Measurements from ENCODE around the gene PLAAT3.
"Not testable (repeated sequence)": the region's sequence is repeated elsewhere in the genome, so short reads cannot be mapped to it uniquely, and the experiment has no call there.

The PLAAT3 gene

GRCh38 chr11:63609536-63609935 is 4.7 kb downstream of the PLAAT3 start:
- no peak for DNase-seq (ENCODE audit: low read depth in 2 of 2)

DNA sequence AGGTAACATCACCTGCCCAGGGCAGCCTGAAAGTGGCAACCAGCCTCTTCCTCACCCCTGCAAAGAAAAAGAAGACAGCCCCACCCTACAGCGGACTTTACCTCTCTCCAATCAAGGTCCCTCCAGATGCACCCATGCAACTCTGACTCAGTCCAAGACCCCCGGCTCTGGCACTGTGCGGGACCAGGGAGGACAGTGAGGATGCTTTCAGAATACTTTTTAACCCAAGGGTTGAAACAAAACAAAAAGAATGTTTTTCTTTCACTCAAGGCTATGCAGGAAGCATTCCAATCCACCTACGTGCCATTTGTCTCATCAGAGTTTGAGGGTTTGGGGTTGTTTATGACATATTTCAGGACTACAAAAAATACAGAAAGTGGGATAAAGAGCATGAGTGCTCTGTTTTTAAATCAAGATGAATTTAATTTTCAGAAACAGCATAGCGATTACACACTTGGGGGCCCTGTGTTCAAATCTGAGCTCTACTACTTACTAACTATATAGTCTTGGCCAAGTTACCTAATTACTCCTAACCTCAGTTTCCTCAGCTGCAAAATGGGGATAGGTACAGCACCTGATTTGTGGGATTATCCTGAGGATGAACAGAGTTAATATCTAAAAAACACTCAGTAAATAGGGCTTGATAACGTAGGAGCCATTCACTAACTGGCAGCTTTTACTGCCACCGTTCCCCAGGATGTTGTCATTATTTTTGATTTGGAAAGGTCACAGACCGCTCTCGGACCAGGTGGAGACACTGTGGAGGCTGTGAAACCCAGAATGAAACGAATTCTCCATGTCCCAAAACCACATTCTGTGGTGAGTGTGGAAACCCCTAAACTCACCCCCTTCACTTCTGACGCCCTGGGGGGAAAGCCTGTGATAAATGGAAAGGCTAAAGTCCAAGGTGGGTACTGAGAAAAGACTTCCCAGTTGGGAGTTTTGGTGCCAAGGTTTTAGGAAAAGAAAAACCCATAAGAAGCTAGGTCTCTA is 5.6 kb downstream of the PLAAT3 start:
- no peak for DNase-seq (ENCODE audit: low read depth in 2 of 2)

DNA sequence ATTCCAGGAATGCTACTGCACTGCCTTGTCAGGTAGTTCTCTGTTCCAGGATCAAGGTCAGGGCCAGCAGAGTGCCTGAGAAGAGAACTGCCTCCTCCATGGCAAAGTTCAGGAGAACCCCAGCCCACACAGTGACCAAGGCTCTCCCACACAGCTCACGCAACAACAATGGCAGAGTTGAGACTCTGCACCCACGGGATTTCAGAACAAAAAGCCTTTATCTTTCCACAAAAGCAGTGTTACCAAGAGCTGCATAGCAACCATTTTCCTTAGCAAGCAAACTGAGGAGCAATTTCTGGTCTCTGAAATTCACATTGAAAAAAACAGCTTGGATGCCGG is 11.1 kb downstream of the PLAAT3 start:
- no peak for DNase-seq (ENCODE audit: low read depth in 2 of 2)

- not testable (repeated sequence) for DNase-seq (ENCODE audit: low read depth in 2 of 2)
These were observed 11.7 kb downstream of the PLAAT3 start for GRCh38 chr11:63602290-63603179.

- no peak for DNase-seq (ENCODE audit: low read depth in 2 of 2)
These were observed 14.8 kb downstream of the PLAAT3 start for GRCh38 chr11:63599211-63600122.

- no peak for DNase-seq (ENCODE audit: low read depth in 2 of 2)
These were observed 15.7 kb downstream of the PLAAT3 start for GRCh38 chr11:63598556-63598955.

- DNase-seq (ENCODE audit: low read depth in 2 of 2): no peak
These were observed 18.9 kb downstream of the PLAAT3 start for GRCh38 chr11:63595296-63595695.

- no peak for DNase-seq (ENCODE audit: low read depth in 2 of 2)
These were observed 21.2 kb downstream of the PLAAT3 start for GRCh38 chr11:63592975-63593395.

GRCh38 chr11:63590024-63590788 is 24.0 kb downstream of the PLAAT3 start:
- DNase-seq (ENCODE audit: low read depth in 2 of 2): no peak

DNA sequence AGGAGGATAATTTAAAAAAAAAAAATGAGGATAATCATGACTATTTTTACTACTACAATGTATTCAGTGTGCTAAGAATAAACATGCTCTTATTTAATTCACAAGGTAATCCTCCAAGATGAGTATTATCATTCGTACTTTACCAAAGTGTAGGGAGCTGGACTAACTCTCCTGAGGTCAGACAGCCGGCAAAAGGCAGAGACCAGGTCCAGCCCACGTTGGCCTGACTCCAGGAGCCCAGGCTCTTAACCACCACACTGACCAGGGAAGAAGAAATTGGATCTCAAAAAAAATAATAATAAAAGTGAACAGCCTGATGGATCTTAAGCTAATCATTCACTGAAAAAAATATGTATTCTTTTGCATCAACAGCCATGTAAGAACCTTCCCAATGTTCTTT is 25.2 kb downstream of the PLAAT3 start:
- DNase-seq (ENCODE audit: low read depth in 2 of 2): no peak

DNA sequence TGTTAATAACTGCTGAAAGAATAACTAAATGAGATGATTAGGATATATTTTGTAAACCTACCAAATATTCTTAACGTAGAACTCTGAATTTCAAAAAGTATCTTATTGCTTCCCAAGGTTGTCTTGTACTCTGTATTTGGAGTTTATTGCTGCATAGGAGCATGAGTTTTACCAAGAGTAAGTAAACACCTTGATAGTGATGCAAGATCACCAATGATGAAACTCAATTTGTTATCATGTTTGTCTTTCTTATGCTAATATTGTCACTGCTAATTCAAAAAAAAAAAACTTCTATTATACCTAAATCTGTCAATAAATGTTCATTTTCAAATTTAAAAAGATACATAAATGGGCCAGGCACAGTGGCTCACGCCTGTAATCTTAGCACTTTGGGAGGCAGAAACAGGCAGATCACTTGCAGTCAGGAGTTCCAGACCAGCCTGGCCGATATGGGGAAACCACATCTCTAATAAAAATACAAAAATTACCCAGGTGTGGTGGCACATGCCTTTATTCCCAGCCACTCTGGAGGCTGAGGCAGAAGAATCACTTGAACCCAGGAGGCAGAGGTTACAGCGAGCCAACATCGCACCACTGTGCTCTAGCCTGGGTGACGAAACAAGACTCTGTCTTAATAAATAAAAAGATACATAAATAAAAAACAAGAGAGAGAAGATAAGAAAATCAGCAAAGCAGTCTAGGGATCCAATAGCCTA is 27.6 kb downstream of the PLAAT3 start:
- DNase-seq (ENCODE audit: low read depth in 2 of 2): no peak

DNA sequence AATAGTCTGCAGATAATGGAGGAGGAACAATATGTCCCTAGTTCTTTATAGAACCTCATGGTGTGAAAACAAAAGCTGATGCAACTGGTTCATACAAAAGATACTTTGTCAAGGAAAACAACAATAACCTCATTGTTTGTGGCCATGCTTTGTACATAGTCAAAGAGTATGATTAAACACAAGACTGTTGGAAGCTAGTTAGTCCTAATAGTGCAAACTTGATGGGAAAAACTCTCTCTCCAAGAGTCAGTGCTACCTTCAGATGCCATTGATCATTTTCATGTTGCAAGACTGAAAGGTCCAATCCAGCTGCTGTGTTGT is 30.9 kb downstream of the PLAAT3 start:
- no peak for DNase-seq (ENCODE audit: low read depth in 2 of 2)

GRCh38 chr11:63581224-63581623 is 33.0 kb downstream of the PLAAT3 start:
- not testable (repeated sequence) for DNase-seq (ENCODE audit: low read depth in 2 of 2)

- not testable (repeated sequence) for DNase-seq (ENCODE audit: low read depth in 2 of 2)
These were observed 35.4 kb downstream of the PLAAT3 start for GRCh38 chr11:63578882-63579281.

GRCh38 chr11:63574856-63575602 is 39.2 kb downstream of the PLAAT3 start:
- DNase-seq (ENCODE audit: low read depth in 2 of 2): no peak

DNA sequence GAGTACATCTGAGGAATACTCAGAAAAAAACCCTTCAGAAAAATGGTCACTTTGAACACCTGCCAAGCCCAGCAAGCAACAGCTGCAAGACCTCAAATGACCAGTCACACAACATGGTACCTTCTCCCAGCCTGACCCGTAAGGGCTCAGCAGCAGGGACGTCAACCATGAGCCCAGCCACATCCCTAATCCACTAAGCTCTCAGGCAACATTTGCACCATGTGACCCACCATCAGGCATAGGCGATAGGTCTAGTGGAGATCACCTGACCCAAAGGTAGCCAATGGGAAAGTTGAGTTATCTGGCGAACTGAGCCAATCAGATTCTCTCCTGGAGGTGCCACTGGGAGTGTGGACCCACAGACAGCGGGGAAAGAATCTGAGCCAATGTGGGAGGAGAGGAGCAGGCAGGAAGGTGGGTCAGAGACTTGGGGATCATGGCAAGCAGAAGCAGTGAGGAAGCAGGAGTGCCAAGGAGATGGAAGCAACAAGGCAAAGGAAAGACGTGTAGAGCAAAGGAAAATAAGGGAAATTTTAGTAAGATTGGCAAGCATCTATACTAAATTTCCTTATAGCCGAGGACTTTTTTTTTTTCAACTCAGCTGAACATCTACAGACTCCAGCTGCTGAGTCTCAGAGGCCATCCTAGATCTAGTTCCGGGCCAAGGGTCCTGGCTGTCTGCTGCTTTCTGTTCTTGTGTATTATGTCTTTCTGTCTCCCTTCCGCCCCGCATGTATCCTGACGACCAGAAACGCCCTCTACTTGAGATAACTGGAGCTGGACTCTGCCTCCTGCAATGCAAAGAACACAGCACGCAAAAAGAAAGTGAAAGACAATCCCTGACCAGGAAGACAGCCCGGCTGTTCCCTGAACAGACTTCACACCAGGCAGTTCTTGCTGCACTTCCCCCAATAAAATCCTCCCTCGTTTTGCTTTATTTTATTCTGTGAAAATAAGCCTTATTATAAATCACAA is 40.1 kb downstream of the PLAAT3 start:
- DNase-seq (ENCODE audit: low read depth in 2 of 2): no peak

DNA sequence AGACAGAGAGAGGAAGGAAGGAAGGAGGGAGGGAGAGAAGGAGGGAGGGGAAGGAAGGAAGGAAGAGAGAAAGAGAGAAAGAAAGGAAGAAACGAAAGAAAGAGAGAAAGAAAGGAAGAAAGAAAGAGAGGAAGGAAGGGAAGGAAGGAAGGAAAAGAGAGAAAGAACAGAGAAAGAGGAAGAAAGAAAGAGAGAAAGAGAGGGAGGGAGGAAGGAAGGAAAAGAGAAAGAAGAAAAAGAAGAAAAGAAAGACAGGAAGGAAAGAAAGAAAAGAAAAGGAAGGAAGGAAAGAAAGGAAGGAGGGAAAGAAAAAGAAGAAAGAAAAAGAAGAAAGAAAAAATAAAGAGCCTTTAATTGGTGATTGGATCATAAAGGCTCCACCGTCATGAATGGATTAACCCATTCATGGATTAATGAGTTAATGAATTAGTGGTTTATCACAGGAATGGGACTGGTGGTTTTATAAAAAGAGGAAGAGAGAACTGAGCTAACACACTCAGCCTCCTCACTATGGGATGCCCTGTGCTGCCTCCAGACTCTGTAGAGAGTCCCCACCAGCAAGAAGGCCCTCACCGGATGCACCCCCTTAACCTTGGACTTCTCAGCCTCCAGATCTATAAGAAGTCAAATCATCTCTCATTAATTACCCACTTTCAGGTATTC is 42.1 kb downstream of the PLAAT3 start:
- DNase-seq (ENCODE audit: low read depth in 2 of 2): no peak

- no peak for DNase-seq (ENCODE audit: low read depth in 2 of 2)
These were observed 44.7 kb downstream of the PLAAT3 start for GRCh38 chr11:63569570-63569969.
